GM18861 (cell line): ENCODE data around the gene IFI27.

ENCODE experiments used
- ATAC-seq: cut with Tn5 transposase; IDR thresholded peaks from one replicate; pipeline ENCODE4 v1.9.1; 2021; ENCODE audit not compliant: unreplicated experiment

IFI27 gene

DNA sequence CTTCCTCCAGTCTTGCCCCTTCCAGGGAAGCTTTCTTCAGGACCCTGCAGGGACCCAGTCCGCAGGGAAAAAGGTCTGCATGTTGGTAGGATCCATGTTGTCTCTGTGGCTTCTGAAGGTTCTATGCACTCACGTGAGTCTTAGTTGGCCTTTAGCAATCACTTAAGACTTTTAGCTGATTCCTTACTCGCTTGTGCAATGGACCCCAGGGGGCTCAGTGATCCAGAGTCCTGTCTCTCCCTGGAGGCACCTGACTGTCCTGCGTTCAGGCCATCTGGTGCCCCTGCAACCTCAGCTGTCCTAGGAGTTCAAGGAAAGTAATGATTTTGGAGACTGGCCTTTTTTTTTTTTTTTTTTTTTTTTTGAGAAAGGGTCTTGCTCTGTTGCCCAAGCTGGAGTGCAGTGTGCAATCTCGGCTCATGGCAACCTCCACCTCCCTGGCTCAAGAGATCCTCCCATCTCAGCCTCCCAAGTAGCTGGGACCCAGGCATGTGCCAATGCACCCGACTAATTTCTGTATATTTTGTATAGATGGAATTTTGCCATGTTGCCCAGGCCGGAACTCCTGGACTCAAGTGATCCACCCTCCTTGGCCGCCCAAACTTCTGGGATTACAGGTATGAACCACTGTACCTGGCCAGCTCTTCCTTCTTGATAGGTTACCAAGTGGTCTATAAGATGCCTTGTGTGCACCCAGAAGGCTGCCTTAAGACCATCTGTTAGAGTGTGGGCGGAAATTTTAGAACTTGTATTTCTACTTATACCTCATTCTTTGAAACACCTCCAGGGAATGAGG, 14.2 kb downstream of the IFI27 start:
- ATAC-seq = no peak

- ATAC-seq = no peak
These were observed 15.3 kb downstream of the IFI27 start for GRCh38 chr14:94125659-94126418.

DNA sequence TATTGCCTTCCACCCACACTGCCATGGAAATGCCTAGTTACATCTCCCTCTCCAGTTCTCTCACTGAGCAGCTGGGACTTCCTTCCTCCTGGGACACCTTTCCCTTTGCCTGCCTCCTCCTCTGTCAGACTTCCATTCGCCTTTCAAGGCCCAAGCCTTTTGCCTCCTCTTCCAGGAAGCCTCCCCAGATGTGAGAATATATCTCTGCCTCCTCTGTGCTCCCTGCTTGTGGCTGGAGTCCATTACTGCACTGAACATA, 15.8 kb downstream of the IFI27 start:
- ATAC-seq = no peak

GRCh38 chr14:94126800-94127199, 16.3 kb downstream of the IFI27 start:
- ATAC-seq = no peak

GRCh38 chr14:94127330-94127729, 16.8 kb downstream of the IFI27 start:
- no peak for ATAC-seq

- ATAC-seq = no peak
These were observed 17.8 kb downstream of the IFI27 start for GRCh38 chr14:94128216-94128839.

DNA sequence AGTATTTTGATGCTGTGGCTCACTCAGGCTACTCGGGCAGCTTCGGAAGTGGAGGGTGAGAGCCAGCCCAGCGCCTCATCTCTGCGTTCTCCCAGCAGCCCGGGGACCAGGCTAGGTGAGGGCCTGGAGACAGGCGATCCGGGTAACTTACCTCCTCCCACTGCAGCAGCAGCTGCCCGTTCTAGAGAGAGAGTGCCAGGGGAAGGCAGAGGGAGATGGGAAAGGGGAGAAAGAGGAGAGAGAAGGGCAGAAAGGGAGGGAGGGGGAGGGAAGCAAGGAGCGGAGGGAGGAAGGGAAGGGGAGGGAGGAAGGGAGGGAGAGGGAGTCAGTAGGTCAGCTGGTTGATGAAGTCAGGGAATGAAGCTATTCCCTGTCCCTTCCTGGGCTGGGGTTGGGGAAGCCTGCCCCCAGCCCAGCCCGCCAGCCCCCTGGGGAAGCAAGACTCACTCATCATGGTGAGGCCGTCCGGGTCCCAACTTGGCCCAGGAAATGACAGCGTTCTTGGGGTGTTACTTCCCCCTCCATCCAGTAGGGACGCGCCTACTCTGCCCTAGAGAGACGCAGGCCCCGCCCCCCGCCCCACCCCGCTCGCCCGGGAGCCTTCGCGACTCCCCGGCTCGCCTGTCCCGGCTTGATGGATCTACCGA, 18.7 kb downstream of the IFI27 start, which contains the start of gene IFI27L2:
IFI27L2 (minus strand) TSS at position 494 of the 647 bp plus-strand sequence; CDS start at position 454, 40 bp downstream.
- peak; percentile 80 for ATAC-seq

DNA sequence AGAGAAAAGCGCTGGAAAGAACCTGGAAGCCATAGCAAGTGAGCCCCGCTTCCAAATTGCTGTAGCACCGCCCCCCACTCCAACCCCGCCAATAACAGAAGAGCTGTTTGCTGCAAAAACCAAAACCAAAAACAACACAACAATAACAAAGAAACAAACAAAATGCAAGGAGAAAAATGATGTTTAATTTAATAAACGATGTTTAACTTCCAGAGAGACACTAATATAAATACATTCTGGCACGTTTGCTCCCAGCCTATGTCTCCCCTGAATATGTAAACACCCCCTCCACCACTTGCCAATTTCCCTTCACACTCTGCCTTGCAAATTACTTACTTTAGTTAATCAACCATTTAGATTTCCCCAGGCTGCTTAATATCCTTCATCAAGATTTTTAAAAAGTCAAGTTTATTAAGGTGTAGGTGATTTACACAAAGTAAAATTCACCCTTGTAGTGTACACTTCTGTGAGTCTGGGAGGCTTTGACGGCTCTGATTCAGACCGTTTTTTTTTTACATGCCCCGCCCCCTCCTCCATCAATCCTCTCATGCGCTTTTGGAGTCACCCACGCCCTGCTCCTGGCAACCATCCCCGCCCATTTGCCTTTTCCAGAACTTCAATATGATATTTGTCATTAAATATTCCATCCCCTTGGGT, 19.4 kb downstream of the IFI27 start:
- no peak for ATAC-seq

DNA sequence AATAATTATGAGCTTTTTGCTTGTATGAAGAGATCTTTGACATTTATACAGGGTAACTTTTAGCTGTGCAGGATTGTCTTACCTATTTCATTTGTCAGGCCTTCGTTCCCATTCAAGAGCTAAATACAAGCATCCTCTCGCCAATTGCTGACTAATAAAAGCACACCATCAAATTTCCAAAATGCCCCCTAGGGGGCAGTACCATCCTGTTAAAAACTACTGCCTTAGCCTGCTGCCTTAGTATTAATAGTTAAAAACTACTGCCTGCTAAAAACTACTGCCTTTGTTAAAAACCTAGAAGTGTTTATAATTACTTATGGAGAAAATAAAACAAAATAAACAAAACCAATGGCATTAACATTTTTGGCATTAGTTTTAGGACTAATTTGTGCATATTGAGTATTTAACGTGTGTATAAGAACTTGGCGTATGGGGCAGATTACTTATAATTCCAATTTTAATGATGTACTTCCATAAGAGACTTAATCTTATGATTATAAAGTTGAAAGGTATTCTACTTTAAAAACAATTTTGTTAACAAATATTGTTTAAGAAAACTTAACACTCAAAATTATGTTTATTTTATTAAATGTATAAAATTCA, 21.9 kb downstream of the IFI27 start:
- peak; percentile 63 for ATAC-seq

GRCh38 chr14:94135476-94135875, 24.9 kb downstream of the IFI27 start:
- no peak for ATAC-seq

- ATAC-seq = peak; percentile 76
These were observed 26.2 kb downstream of the IFI27 start for GRCh38 chr14:94136575-94137331.

- ATAC-seq = no peak
These were observed 27.7 kb downstream of the IFI27 start for GRCh38 chr14:94138251-94138650.

DNA sequence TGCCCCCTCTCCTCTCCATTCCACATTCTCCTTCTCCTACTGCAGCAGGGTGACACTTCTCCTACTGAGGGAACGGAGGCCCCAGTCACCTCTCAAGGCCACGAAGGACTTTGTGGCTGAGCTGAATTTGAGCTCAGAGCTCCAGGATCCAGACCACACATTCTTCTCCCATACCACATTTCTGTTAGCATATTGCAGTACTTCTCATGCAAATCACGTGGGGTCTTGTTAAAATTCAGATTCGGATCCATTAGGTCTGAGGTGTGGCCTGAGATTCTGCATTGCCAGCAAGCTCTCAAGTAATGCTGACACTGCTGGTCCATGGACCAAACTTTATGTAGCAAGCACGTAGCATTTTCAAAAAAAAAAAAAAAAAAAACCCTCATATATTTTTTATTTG, 28.5 kb downstream of the IFI27 start:
- ATAC-seq = no peak

GRCh38 chr14:94139421-94139820, 28.9 kb downstream of the IFI27 start:
- no peak for ATAC-seq

DNA sequence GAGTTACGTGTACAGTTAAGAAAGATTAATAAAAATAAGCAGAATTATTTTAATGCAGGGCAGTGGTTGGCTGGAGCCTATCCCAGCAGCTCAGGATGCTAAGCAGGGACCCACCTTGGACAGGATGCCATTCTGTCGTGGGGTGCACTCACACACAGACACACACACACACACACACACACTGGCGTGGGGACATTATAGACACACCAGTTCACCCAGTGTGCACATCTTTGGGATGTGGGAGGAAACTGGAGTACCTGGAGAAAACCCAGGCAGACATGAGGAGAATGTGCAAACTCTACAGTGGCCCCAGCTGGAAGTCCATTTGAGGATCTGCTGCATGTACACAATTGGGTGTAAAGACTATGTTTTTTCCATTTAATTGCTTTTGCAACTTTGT, 31.7 kb downstream of the IFI27 start:
- ATAC-seq = no peak

- ATAC-seq = no peak
These were observed 32.3 kb downstream of the IFI27 start for GRCh38 chr14:94142836-94143235.

DNA sequence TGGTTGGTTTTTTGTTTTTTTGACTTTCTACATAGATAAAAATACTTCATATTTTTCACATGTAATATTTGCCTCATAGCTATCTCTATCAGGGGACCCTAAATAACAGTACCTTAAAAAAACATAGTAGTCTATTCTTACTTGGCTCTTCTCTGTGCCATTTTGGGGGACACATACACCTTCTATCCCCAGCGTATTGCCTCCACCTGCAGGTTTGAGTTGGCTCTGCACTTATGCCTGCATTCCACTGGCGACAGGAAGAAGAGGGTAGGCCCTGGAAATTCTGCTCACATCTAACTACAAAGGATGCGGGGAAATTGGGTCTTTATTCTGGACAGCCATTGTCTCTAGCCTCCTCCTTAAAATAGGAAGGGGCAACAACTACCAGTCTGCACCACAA, 32.7 kb downstream of the IFI27 start:
- ATAC-seq = no peak

- ATAC-seq = no peak
These were observed 33.2 kb downstream of the IFI27 start for GRCh38 chr14:94143711-94144110.

DNA sequence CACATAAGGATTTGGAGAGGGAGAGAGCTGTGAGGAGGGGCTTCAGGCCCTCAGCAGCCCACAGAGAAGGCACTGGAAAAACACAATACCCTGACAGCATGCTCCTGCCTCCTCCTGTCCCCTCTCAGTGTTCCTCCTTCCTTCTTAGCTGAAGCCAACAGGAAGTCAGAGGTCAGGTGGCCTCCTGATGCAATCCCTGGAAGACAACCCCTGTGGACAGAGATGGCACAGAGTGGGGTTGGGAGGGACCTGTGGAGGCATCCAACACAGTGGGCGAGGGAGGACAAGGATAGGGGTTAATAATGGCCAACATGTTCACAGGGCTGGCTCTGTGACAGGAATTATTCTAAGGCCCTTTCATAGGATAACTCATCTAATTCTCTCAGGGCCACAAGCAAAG, 34.2 kb downstream of the IFI27 start:
- no peak for ATAC-seq
